Measurements from ENCODE around the gene TMTC1. TPM values are rescaled to one million over a fixed set of nuclear protein-coding genes. Genes with fewer than 3 reads are reported as not detected.

The TMTC1 gene
- total and polyA plus RNA-seq, 2 of the 8 experiments (the other 6 are each of a cell fraction or from before 2014, with no cell fraction given): 15.4 to 20.8 TPM

DNA sequence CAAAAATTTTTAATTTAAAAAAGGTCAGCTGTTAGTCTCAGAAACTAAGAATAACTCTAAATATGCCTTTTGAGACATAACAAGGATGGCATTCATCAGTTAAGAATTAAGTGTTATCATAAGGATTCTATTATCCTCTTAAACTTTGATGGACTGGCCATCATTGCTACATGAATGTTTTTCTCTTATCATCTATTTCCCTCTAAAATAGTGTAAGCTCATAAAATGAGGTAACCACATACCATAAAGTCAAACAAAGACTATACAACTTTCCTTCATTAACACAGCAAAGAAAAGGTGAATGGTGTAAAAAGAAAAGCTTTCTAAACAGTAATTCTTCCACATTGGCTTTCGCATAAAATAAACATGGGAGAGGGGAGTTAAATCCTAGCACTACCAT, 41.1 kb downstream of the TMTC1 start:
- no peak overlapping the region for H3K14ac ChIP-seq (ENCODE audit: insufficient read length)
- no peaks in the 10 kb centered on the region for H3K79me2 ChIP-seq (ENCODE audit: control insufficient read depth in 1 of 2, insufficient read depth in 2 of 2, low read length in 2 of 2)
- no peaks in the 10 kb centered on the region for H3K27me3 ChIP-seq (replicated peaks in 1 of 4; ENCODE audit: control insufficient read depth in 3 of 4, extremely low read depth in 1 of 4, insufficient read depth in 3 of 4, low read length in 3 of 4)
- no peak overlapping the region for H3K4me3 ChIP-seq (ENCODE audit: extremely low read depth in 1 of 4, insufficient read depth in 2 of 4, low read depth in 3 of 4, low read length in 4 of 4)
- no peak overlapping the region for H4K8ac ChIP-seq (ENCODE audit: extremely low read depth, insufficient read depth, low read length)
- H4K5ac ChIP-seq (ENCODE audit: insufficient read length, low read depth, low read length): no peak overlapping the region
- no peak overlapping the region for H2BK120ac ChIP-seq (replicated peaks; ENCODE audit: low read depth, low read length)
- H3K4me2 ChIP-seq (ENCODE audit: insufficient read depth in 1 of 2, low read depth in 2 of 2, low read length in 2 of 2): no peak overlapping the region
- H3K4me1 ChIP-seq (replicated peaks in 1 of 4; ENCODE audit: control insufficient read depth in 3 of 4, insufficient read depth in 4 of 4, low read length in 3 of 4): peaks cover 0 to 8% (median 7%) of the 10 kb centered on the region in 4 experiments; a peak in 5 of 7 replicates
- no peaks in the 10 kb centered on the region for H3K9me3 ChIP-seq (ENCODE audit: insufficient read depth in 2 of 2, low read depth in 1 of 2, low read length in 1 of 2)
- no peak for DNase-seq (ENCODE audit: low read depth in 1 of 2, low spot score in 2 of 2)
- H2AK5ac ChIP-seq (ENCODE audit: low read depth, low read length): no peak overlapping the region
- no peak for FAIRE-seq
- no peaks in the 10 kb centered on the region for H3K23me2 ChIP-seq (ENCODE audit: low read depth, low read length)
- H3K27ac ChIP-seq (ENCODE audit: low read depth, low read length): no peak overlapping the region
- H2BK20ac ChIP-seq (ENCODE audit: low read length): no peak overlapping the region
- TF ChIP-seq RBBP5 (IDR thresholded peaks at IDR 0.05; ENCODE audit: borderline replicate concordance, low read depth, low read length) (no peak), SUZ12 (IDR thresholded peaks at IDR 0.05; ENCODE audit: low read length) (no peak), ZNF274 (IDR thresholded peaks at IDR 0.05; ENCODE audit: borderline replicate concordance, extremely low read depth, low read length) (no peak), TCF12 (IDR thresholded peaks at IDR 0.05; ENCODE audit: low read depth, low read length) (no peak)
- ChIA-PET CTCF (ENCODE audit: partially characterized antibody) (no interaction called here), POLR2A (ENCODE audit: partially characterized antibody) (interaction anchor here (1.7 kb wide), 1 partner anchor 16 kb away, joined by 3 read pairs; no protein-coding TSS in a partner anchor)
- no peak overlapping the region for H2AFZ ChIP-seq (ENCODE audit: low read length)
- no peak overlapping the region for H3K23ac ChIP-seq (ENCODE audit: insufficient read length)
- peaks cover 0 to 4% (median under 1%) of the 10 kb centered on the region in 4 experiments; a peak in 2 of 8 replicates for H3K36me3 ChIP-seq (ENCODE audit: control insufficient read depth in 2 of 4, insufficient read depth in 4 of 4, low read length in 3 of 4)
- no peaks in the 10 kb centered on the region for H4K20me1 ChIP-seq (replicated peaks in 1 of 2; ENCODE audit: control insufficient read depth in 1 of 2, insufficient read depth in 2 of 2, low read length in 2 of 2)
- no peak overlapping the region for H2BK5ac ChIP-seq (ENCODE audit: low read depth, low read length)
- H3K79me1 ChIP-seq (ENCODE audit: low read depth, low read length): no peaks in the 10 kb centered on the region
- H2BK12ac ChIP-seq (ENCODE audit: low read depth, low read length): no peak overlapping the region
- H3K4ac ChIP-seq (replicated peaks; ENCODE audit: insufficient read length, low read depth, low read length): no peak overlapping the region
- H3K18ac ChIP-seq (ENCODE audit: extremely low read depth, low read length): no peak overlapping the region
- WGBS, 2 experiments (ENCODE audit: extremely low coverage in 1 of 2, insufficient coverage in 1 of 2, insufficient read length in 1 of 2, insufficient replicate concordance in 2 of 2, low coverage in 1 of 2, low lambda C conversion rate in 2 of 2, missing lambda C conversion rate in 1 of 2): 90% methylated on average over 1 of the region's 1 CpG; no CpG with 5 or more reads in 1 of the 2 experiments
- no peak overlapping the region for H3K56ac ChIP-seq (replicated peaks; ENCODE audit: insufficient read length, low read depth, low read length)
- H4K91ac ChIP-seq (replicated peaks; ENCODE audit: insufficient read length, low read length): no peak overlapping the region
- no peak overlapping the region for H2BK15ac ChIP-seq (ENCODE audit: low read length)
- no peak overlapping the region for H3K9ac ChIP-seq (replicated peaks in 1 of 4; ENCODE audit: extremely low read depth in 1 of 4, low read depth in 3 of 4, low read length in 3 of 4)
